CD1c-positive myeloid dendritic cell (primary cell): ENCODE results near the gene TMEM108.
A peak's percentile ranks its signal among the peaks of the same experiment; 100 is the strongest.

Experiments
- DNase-seq: peaks from one replicate; pipeline ENCODE4 v3.0.0-alpha.2; 2016; ENCODE audit errors: extremely low spot score

Gene TMEM108

GRCh38 chr3:133054586-133054985 is 16.4 kb downstream of the TMEM108 start:
- DNase-seq: no peak

GRCh38 chr3:133055339-133055738 is 17.1 kb downstream of the TMEM108 start:
- DNase-seq: no peak

GRCh38 chr3:133058243-133058642 is 20.1 kb downstream of the TMEM108 start:
- no peak for DNase-seq

- DNase-seq: no peak
Measured at GRCh38 chr3:133058831-133059230, 20.6 kb downstream of the TMEM108 start.

GRCh38 chr3:133065193-133065961 is 27.2 kb downstream of the TMEM108 start:
- no peak for DNase-seq

GRCh38 chr3:133066026-133066425 is 27.8 kb downstream of the TMEM108 start:
- no peak for DNase-seq

- no peak for DNase-seq
Measured at GRCh38 chr3:133069556-133070286, 31.5 kb downstream of the TMEM108 start.

GRCh38 chr3:133074977-133075376 is 36.8 kb downstream of the TMEM108 start:
- no peak for DNase-seq

- DNase-seq: no peak
Measured at GRCh38 chr3:133077688-133078087, 39.5 kb downstream of the TMEM108 start.

GRCh38 chr3:133079621-133080020 is 41.4 kb downstream of the TMEM108 start:
- DNase-seq: no peak

GRCh38 chr3:133081016-133081415 is 42.8 kb downstream of the TMEM108 start:
- DNase-seq: no peak

GRCh38 chr3:133083395-133083794 is 45.2 kb downstream of the TMEM108 start:
- DNase-seq: no peak

GRCh38 chr3:133089906-133090485 is 51.8 kb downstream of the TMEM108 start:
- DNase-seq: no peak

GRCh38 chr3:133092681-133093080 is 54.5 kb downstream of the TMEM108 start:
- DNase-seq: no peak

GRCh38 chr3:133093366-133093765 is 55.2 kb downstream of the TMEM108 start:
- DNase-seq: no peak

- DNase-seq: no peak
Measured at GRCh38 chr3:133096900-133097613, 58.9 kb downstream of the TMEM108 start.

- no peak for DNase-seq
Measured at GRCh38 chr3:133103706-133104105, 65.5 kb downstream of the TMEM108 start.

- no peak for DNase-seq
Measured at GRCh38 chr3:133106169-133106568, 68.0 kb downstream of the TMEM108 start.

GRCh38 chr3:133112666-133113065 is 74.5 kb downstream of the TMEM108 start:
- DNase-seq: no peak

GRCh38 chr3:133113526-133113925 is 75.3 kb downstream of the TMEM108 start:
- DNase-seq: no peak

GRCh38 chr3:133113927-133114597 is 75.9 kb downstream of the TMEM108 start:
- peak; percentile 15 for DNase-seq

- DNase-seq: no peak
Measured at GRCh38 chr3:133115176-133115575, 77.0 kb downstream of the TMEM108 start.
